ENCODE measurements around the gene RAB15. TPM values are rescaled to one million over a fixed set of nuclear protein-coding genes. Genes with fewer than 3 reads are reported as not detected.
A peak's percentile ranks its signal among the peaks of the same experiment; 100 is the strongest.

Gene RAB15
- total and polyA plus RNA-seq, 7 donors: 3.1 to 61.9 (median 18.0) TPM

GRCh38 chr14:64937171-64937820 is 34.8 kb downstream of the RAB15 start:
- Histone ChIP-seq H3K27me3 (ENCODE audit: insufficient read depth in 3 of 3, low read length in 2 of 3) (no peaks in the 10 kb centered on the region), H3K4me3 (no peak overlapping the region), H3K4me1 (peaks cover 43% of the 10 kb centered on the region), H3K36me3 (ENCODE audit: insufficient read depth in 1 of 2, low read depth in 1 of 2) (peaks cover 2 to 20% of the 10 kb centered on the region in 2 donors), H3K27ac (peak overlapping the region; percentile 72), H3K9me3 (no peaks in the 10 kb centered on the region)
- intact Hi-C loops (cut with DNase I): no loop called here
- TF ChIP-seq CTCF (IDR thresholded peaks at IDR 0.05): no peak
- DNase-seq (no peak), ATAC-seq (peak in 2 of 4 donors; percentile 47 to 50)
- 5 to 13% (median 9%) methylated on average over 1 of the region's 1 CpG for WGBS, 3 donors

- intact Hi-C loops (cut with DNase I): no loop called here
- DNase-seq (no peak), ATAC-seq (no peak)
- Histone ChIP-seq H3K9me3 (no peaks in the 10 kb centered on the region), H3K27ac (peak overlapping the region; percentile 72), H3K36me3 (ENCODE audit: insufficient read depth in 1 of 2, low read depth in 1 of 2) (peaks cover 2 to 27% of the 10 kb centered on the region in 2 donors), H3K4me3 (no peak overlapping the region), H3K27me3 (ENCODE audit: insufficient read depth in 3 of 3, low read length in 2 of 3) (no peaks in the 10 kb centered on the region), H3K4me1 (peaks cover 49% of the 10 kb centered on the region)
- WGBS, 3 donors: 60 to 79% (median 60%) methylated on average over 2 of the region's 2 CpGs
- TF ChIP-seq CTCF (IDR thresholded peaks at IDR 0.05): no peak
These were observed 36.6 kb downstream of the RAB15 start for GRCh38 chr14:64935508-64935907.

- Histone ChIP-seq H3K27ac (peak overlapping the region; percentile 72), H3K36me3 (ENCODE audit: insufficient read depth in 1 of 2, low read depth in 1 of 2) (peaks cover 2 to 22% of the 10 kb centered on the region in 2 donors), H3K9me3 (no peaks in the 10 kb centered on the region), H3K4me3 (peak overlapping the region; percentile 2), H3K4me1 (peaks cover 58% of the 10 kb centered on the region), H3K27me3 (ENCODE audit: insufficient read depth in 3 of 3, low read length in 2 of 3) (no peaks in the 10 kb centered on the region)
- ATAC-seq (peak; percentile 84 to 89 (median 86)), DNase-seq (no peak)
- WGBS, 3 donors: 11 to 16% (median 16%) methylated on average over 1 of the region's 1 CpG
- no peak for TF ChIP-seq CTCF (IDR thresholded peaks at IDR 0.05)
- intact Hi-C loops (cut with DNase I): loop anchor here in 1 of 2 donors (5.0 kb wide), 1 partner anchor 48 kb away; no protein-coding TSS in a partner anchor
These were observed 37.7 kb downstream of the RAB15 start for GRCh38 chr14:64934338-64934929.

GRCh38 chr14:64932231-64932630 is 39.9 kb downstream of the RAB15 start:
- intact Hi-C loops (cut with DNase I): loop anchor here in 1 of 2 donors (5.0 kb wide), 1 partner anchor 50 kb away; no protein-coding TSS in a partner anchor
- no peaks in the 10 kb centered on the region for H3K27me3 ChIP-seq (ENCODE audit: insufficient read depth in 3 of 3, low read length in 2 of 3)
- H3K27ac ChIP-seq: peak overlapping the region; percentile 72
- no peak for TF ChIP-seq CTCF (IDR thresholded peaks at IDR 0.05)
- H3K4me3 ChIP-seq: no peak overlapping the region
- ATAC-seq: no peak
- H3K9me3 ChIP-seq: no peaks in the 10 kb centered on the region
- H3K4me1 ChIP-seq: peaks cover 56% of the 10 kb centered on the region
- no peak for DNase-seq
- peaks cover 4 to 40% of the 10 kb centered on the region in 2 donors for H3K36me3 ChIP-seq (ENCODE audit: insufficient read depth in 1 of 2, low read depth in 1 of 2)
